ENCODE measurements around the gene CHFR.
"Not testable (repeated sequence)": the region's sequence is repeated elsewhere in the genome, so short reads cannot be mapped to it uniquely, and the experiment has no call there.

CHFR gene

DNA sequence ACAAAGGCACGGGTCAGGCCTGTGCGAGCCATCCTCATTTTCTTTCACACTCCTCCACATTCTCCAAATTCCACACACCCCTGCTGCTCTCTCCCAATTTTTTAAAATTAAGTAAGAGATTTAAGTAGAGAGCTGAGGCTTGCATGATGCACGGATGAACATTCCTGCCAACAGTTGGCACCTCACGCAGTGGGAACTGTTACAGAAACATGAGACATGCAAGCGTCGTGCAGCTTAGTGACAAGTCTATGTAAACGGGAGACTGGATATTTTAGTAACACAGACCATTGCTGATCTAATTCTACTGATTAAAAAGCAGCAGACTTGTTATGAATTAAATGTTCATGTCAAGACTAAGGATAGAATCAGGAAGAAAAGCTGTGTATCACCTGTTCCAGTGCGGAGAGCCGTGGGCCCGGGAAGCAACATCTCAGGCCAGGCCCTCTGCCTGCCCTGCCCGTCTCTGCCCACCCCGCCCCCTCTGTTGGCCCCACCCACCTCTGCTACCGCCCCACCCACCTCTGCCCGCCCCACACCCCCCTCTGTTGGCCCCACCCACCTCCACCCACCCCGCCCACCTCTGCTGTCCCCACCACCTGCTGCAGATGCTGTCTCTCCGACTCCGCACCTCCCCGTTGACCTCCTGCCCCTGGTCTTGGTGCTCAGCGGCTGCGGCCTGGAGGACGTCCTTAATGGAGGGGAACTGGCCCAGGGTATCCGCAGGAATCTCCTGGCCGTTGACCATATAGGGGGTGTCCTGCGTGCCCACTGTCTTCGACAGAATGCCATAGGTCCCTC, 79.9 kb downstream of the CHFR start:
- no peak for DNase-seq

DNA sequence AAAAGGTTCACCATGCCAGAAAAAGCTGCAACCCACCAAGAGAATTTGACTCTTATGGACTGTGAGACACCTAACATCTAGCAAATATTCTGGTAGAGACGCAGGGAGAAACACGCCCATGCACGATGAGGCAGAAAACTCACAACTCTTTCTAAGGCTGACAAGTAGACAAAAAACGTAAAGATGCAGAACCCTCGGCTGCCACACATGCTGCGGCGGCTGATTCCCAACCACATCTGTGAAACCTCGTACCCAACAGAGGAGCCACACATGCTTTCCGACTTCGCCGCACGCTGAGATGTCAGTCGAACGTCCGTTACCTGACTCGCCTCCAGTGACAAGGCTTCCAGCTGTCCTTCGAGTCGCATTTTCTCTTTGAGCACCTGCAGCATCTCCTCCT, 80.5 kb downstream of the CHFR start:
- DNase-seq: no peak

DNA sequence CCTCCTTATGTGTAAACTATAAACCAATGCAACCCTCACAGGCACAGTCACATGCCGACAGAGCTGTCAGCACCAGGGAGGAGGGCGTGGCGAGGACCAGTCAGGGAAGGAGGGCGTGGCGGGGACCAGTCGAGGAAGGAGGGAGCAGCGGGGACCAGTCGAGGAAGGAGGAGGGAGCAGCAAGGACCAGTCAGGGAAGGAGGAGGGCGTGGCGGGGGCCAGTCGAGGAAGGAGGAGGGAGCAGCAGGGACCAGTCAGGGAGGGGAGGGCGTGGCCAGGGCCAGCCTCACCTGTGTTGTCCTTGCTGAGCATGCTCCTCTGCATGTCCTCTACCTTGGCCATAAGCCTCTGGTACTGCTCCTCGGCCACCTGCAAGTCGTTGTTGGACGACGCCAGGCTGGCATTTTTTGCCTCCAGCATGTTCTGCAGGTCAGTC, 83.0 kb downstream of the CHFR start:
- DNase-seq: no peak

DNA sequence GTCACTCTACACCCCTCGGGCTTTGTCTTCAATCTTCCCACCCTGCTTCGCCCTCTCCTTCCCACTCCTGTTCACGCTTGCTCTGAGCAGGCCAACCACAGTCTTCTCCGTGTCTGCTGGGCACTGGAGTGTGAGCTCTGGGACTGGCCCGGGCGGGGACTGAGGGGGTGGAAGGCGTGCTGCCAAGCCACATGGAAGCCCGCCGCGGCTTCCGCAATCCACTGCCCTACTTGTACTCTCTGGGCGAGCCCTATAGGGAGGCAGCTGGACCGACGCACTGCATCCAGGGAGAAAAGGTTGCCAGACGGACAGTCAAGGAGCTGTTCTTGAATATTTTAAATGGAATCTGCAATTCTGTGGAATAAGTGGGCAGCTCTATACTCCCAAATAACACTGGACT, 83.5 kb downstream of the CHFR start:
- DNase-seq: no peak

DNA sequence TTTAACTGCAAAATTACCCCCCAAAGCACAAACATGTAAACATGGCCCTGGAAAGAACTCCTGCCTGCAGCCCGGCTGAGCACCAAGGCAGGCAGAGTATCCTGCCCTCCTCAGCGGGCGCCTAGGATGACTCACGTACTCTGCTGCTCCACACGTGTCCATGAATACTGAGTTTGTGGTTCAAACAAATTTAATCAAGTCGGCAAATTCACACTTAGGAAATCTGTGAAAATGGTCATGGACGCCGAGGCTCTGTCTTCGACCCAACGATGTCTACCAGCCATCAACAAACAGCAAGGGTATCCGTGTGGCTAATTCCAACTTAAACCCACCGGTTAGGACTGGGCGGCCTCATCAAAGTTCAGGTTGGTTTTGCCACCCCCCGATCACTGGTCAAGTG, 84.3 kb downstream of the CHFR start:
- DNase-seq: no peak

DNA sequence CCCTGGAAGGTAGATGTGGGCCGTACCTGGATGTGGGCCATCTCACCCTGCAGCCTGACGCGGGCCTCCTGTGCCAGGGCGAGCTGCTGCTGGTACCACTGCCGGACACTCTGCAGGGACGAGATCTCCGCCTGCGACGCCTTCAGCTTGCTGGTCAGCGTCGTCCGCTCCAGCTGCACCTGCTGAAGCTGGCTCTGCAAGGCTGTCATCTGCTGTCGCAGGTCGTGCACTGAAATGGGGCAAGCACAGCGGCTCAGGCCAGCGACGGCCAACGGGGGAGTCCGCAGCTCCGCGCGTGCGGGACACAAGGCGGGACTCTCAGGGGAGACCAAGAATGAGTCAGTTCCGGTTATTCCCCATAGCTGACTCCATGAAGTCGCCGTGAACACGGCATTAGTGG, 85.7 kb downstream of the CHFR start:
- DNase-seq: no peak

DNA sequence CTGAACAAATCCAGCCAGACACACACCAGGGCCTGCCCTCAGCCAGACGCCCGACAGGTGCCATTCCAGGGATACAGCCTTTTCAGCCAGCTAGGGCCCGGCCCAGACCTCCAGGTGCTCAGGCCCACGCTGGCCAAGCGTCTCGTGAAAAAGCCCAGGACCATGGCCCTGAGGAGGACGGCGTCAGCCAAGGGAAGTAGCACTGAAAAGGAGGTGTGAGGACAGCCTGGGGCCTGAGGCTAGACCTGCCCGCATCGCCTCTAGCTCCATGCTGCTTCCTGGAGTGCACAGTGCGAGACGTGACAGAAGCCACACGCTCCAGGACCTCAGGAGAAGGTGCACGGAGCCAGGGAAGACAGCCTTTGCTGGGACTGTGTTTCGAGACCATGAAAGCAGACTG, 88.6 kb downstream of the CHFR start:
- no peak for DNase-seq

DNA sequence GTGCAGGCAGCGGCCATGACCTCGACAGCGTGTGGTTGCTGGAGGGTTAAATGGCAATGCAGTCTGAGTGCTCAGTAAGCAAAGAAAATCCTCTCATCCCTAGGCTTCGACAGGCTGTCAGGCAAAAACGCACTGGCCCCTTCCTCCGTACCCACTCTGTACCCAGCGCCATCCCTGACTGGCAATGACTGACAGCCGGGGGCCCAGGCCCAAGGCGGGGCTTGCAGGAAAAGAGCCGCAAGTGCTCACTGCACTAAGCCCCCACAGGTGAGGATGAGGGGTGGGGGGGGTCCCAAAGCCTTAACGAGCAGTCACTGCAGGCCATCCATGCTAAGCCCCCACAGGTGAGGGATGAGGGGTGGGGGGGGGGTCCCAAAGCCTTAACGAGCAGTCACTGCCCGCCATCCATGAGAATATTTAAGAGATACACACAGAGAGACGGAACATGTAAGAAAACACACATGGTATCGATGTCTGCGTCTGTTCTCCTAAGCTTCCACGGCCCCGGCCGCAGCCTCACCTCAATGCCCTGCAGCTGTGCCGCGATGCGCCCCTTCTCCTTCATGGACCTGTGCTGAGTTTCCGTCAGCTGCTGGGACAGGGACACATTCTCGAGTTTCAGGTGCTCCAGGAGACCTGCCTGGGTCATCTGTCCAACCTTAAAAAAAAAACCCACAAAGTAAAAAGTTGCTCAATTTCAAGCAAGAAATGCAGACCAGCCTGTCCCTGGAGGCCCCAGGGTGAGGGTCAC, 89.4 kb downstream of the CHFR start:
- DNase-seq: no peak

DNA sequence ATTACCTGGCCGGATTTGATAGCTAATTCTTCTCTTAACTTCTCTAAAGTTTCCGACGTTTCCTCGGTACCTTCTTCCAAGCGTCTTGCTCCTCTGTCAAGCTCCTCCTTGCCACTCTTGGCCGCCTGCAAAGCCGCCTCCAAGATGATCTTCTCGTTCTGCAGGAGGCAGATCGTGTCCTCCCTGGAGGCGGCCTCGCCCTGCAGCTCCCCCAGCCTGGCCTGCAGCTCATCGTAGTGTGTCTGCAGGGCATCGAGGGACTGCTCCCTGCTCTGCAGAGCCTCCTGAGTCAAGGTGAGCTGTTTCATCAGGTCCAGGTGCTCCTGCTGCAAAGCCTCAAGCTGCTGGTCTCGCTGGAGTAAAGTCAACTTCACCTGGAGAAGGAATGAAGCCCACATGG, 91.6 kb downstream of the CHFR start:
- DNase-seq: no peak

DNA sequence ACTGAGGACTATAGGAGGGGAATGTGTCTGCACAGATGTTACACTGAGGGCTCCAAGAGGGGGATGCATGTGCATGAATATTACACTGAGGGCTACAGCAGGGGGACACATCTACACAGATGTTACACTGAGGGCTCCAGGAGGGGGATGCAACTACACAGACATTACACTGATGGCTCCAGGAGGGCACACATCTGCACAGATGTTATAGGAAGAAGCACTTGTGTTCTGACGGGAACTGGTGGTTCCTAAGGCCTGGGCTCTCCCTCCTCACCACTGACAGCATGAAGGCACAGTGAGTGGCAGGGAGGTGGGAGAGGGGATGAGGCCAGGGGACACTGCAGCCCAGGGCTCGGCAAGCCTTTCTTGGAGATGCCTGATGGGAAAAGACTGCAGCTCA, 95.5 kb downstream of the CHFR start:
- not testable (repeated sequence) for DNase-seq

DNA sequence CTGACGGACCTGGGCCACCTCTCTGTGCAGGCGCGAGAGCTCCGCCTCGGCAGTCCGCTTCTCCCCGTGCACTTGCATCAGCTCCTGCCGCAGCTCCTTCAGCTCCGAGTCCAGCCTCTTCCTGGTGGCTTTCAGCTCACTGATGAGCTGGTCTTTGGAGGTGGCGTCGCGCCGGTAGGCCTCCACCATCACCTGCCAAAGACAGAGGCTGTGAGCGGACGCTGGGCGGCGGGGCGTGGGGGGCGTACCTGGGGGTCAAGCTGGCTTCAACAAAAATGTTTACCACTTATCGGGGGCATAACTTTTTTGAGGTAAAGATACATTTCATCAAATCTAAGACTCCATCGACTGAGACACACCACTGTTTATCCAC, 98.3 kb downstream of the CHFR start:
- DNase-seq: no peak

DNA sequence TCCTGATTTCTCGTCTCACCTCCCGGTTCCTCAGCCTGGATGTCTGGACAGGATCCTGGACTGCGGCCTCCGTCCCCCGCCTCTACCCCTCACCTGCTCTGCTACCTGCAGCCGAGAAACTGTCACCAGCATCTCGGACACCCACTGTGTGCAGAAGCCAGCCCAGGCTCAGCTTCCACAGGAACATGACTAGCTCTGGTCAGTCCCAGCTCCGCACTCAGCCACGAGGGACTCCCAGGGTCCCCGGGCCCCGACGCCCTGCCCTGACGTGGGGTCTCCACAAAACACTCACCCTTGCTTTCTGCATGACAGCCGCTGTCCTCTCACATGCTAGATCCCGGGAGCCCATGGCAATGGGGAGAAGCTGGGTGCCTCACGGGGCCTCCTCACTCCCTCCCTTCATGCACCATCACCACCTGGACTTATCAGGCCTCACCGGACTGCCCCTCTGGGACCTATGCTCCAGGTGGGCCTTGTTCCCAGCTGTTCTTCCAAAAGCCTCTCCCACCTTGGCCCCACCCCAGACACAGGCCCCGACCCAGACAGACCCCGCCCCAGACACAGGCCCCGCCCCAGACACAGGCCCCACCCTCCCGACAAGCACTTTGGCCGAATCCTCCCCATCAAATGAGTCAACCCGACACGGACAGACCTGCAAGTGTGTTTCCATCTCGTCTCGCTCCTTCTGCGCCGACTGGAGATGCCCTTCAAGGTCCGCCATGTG, 98.9 kb downstream of the CHFR start:
- no peak for DNase-seq

DNA sequence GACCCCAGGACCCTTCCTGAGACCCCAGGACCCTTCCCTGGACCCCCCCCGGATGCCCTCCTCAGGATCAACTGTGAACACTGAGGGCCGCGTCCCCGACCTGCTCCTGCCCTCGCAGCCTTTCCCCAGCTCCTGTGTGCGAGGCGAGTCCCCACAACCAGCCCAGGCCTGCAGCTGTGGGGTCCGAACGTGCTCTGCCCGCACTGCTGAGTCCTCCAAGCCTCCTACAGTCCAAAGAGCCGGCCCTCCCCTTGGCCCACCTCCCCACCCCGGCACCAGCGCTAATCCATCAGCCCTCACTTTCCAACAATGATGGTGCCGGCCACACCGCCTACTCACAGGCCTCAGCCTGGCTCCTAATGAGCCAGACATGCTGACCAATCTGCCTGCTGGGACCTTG, 99.5 kb downstream of the CHFR start:
- DNase-seq: no peak

DNA sequence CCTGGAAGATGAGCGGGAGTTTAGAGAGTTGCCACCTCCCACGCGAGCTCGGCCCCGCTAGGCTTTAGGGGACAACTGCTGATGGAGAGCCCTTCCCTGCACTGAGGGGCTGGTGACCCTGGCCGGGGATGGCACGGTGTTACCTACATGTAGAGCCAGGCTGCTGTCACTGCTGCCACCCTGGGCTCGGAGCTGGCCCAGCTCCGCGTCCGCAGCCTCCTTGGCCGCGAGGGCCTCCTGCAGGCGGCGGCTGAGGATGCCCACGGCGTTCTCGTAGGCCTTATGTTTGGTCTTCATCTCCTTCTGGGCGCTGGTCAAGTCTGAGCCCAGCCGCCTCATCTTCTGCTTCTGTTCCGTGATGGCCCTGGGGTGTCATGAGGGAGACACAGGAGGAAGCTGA, 101.2 kb downstream of the CHFR start:
- no peak for DNase-seq

DNA sequence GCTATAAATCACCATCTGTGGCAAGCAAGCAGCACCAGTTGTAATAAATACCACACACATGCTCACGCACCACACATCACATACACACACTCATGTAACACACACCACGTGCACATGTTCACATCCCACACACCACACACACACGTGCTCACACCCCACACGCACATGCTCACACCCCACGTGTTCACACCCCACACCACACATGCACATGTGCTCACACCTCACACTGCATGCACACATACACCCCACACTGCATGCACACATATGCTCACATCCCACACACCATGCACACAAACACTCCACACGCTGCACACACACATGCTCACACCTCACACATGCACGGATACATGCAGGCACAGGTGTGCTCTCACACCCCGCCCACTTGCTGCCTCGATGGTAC, 102.8 kb downstream of the CHFR start:
- no peak for DNase-seq

DNA sequence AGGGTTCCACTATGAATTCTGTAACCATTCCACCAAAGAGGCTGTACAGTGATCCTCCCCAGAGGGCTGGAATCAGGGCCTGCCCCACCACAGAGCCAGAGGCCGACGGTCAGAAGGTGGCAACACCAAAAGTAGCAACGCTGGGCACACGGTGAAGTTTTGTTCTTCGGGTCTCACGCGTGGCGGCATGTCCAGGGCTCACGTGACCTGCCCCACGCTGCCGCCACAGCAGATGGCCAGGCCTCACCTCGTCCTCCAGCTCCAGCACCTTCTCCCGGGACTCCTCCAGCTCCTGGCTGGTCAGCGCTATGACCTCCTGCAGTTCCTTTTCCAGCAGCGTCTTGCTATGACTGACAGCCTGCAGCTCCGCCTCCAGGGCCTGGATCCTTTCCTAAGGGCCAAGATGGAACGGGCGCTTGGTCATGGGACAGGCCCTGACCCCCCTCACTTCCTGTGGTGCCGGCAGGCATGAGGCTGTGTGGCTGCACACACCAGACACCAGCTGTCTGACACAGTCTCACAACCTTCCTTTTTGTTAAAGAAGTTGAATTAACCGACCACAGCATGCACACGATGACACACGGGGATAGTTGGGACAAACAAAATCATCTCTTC, 103.4 kb downstream of the CHFR start:
- peak in 1 of 2 donors; percentile 61 for DNase-seq

Data from hippocampal formation (tissue), 2 donors.